RWPE2 (cell line): Measurements from ENCODE around the gene SPATA1.
A peak's percentile ranks its signal among the peaks of the same experiment; 100 is the strongest.

Experiments used
- ATAC-seq: fragments of 200-7000 bp; cut with Tn5 transposase; 3 replicates; pipeline ENCODE4 v1.9.1; 2021; ENCODE audit warnings: low read depth
- DNase-seq: peaks from one replicate; pipeline ENCODE4 v3.0.0-alpha.2; 2020; ENCODE audit warnings: low spot score
- H3K27ac ChIP-seq: fragments of 450-650 bp; 2 replicates; pipeline ENCODE4 v1.5.1; 2017; ENCODE audit warnings: mild to moderate bottlenecking; ENCODE audit not compliant: poor library complexity, severe bottlenecking
- H3K27me3 ChIP-seq: fragments of 250-450 bp; sonication (Bioruptor Pico); 2 replicates; pipeline ENCODE4 v1.5.1; 2021; ENCODE audit warnings: mild to moderate bottlenecking, moderate library complexity; ENCODE audit not compliant: insufficient read depth, poor library complexity, severe bottlenecking
- H3K36me3 ChIP-seq: fragments of 250-450 bp; sonication (Bioruptor Pico); 2 replicates; pipeline ENCODE4 v1.5.1; 2020; ENCODE audit warnings: low read depth, mild to moderate bottlenecking, moderate library complexity
- H3K4me1 ChIP-seq: fragments of 250-450 bp; sonication (Bioruptor Pico); 2 replicates; pipeline ENCODE4 v1.5.1; 2021; ENCODE audit warnings: mild to moderate bottlenecking, moderate library complexity; ENCODE audit not compliant: insufficient read depth, poor library complexity, severe bottlenecking
- H3K4me3 ChIP-seq: fragments of 250-450 bp; sonication (Bioruptor Pico); 2 replicates; pipeline ENCODE4 v1.5.1; 2021; ENCODE audit warnings: mild to moderate bottlenecking, moderate library complexity; ENCODE audit not compliant: severe bottlenecking
- H3K9me3 ChIP-seq: fragments of 250-450 bp; sonication (Bioruptor Pico); 2 replicates; pipeline ENCODE4 v1.5.1; 2021; ENCODE audit warnings: mild to moderate bottlenecking, moderate library complexity; ENCODE audit not compliant: severe bottlenecking
- CTCF ChIP-seq: fragments of 450-650 bp; IDR thresholded peaks from one replicate; pipeline ENCODE4 v1.5.1; 2017; ENCODE audit warnings: mild to moderate bottlenecking, moderate library complexity; ENCODE audit not compliant: poor library complexity, severe bottlenecking

SPATA1 gene, protein sequence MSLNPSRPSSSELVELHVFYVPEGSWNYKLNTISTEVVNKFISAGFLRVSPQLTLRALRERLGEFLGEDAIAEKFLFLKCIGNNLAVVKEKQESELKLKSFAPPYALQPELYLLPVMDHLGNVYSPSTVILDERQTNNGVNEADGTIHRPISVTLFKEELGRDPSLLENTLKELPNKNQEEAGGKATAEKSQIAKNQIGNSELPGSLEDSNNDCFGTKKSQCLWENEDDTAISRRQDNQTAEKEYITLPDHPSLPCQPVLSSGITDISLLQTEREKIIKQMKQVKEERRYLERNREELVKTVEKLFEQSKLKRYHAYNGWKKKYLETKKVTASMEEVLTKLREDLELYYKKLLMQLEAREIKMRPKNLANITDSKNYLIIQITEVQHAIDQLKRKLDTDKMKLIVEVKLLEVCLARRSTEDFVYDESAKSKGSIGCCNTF

DNA sequence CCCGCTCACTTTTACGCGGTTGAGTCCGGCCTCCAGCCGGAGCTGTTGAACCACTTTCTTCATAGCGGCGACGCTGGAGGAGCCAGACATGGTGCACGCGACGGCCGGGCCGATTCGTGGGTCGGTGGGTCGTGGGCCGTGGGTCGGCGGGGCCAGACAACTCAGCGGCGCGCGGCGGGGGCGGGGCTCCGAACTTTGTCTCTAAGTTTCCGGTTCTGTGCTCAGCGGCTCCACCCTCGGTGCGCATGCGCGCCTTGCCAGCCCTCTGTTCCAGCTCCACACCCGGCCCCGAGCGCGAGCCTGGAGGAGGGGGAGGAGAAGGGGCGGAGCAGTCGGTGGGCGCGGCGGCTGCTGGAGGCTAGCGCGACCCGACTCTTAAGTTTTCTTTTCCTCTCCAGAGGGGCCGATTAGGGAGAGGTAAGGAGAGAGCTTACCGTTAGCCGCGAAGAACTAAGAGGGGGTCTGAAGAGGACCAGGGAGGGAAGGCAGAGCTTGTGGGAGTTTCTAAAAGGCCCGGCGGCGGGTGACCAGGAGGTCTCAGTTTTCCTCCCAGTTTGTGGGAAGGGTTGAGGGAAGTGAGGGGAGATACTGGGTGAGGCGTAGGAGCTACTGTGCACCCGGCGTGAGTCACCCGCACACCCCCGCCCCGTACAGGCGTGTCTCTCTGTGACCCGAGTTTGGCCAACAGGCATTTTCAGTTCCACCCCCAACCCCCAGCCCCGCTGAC is at the start of gene SPATA1, which contains the start of gene GNG5:
SPATA1 (plus strand) TSS at position 385 of the 727 bp plus-strand sequence. CDS start 9,974 bp downstream, outside the sequence.
GNG5 (minus strand) TSS at position 580 of the 727 bp plus-strand sequence; CDS start at position 90, 490 bp downstream.
- peaks cover 9% of the 10 kb centered on the region for H3K4me1 ChIP-seq

DNA sequence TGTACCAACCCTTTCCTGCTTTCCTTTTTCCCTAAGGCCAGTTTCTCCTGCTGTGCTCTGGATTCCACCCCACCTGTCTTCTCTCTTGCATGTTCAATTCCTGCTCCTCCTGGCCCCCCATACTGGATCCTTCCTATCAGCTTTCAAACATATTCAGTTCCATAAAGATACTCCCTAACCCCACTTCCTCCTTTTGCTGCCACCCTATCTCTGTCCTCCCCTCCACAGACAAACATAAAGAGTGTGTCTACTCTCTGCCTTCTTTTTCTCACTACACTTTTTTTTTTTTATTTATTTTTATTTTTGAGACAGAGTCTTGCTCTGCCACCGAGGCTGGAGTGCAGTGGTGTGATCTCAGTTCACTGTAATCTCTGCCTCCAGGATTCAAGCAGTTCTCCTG is 44.1 kb upstream of the SPATA1 start:
- no peaks in the 10 kb centered on the region for H3K36me3 ChIP-seq

More for the DNA sequence above, at the start of gene SPATA1, which contains the start of gene GNG5:
- H3K9me3 ChIP-seq: no peaks in the 10 kb centered on the region
- H3K27ac ChIP-seq: peak within 1 kb of the TSS; percentile 78
- peaks cover 12% of the 10 kb centered on the region for H3K36me3 ChIP-seq
- ATAC-seq (peak; percentile 86), DNase-seq (peak; percentile 95)
- no peak for TF ChIP-seq CTCF
- no peaks in the 10 kb centered on the region for H3K27me3 ChIP-seq
- H3K4me3 ChIP-seq: peak within 1 kb of the TSS; percentile 58

DNA sequence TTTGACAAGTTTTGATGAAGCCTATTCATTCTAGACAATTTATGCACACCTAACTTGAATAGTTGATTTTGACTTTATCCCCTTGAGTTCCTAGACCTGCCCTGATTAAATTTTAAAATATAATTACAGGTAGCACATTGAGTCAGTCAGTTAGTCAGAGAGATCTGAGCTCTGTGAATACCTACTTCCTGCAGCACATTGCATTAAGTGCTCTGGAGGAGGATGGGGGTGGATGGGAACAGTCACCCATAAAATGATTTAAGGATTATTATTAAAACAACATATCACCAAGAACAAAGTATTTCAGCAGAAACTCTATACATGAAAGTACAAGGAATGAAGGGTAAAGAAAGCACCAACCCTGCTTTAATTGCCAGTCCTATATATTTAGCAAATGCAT is 38.9 kb upstream of the SPATA1 start:
- H3K4me3 ChIP-seq: no peak overlapping the region
- DNase-seq (no peak), ATAC-seq (no peak)
- no peak for TF ChIP-seq CTCF
- no peaks in the 10 kb centered on the region for H3K27me3 ChIP-seq
- no peaks in the 10 kb centered on the region for H3K36me3 ChIP-seq
- H3K9me3 ChIP-seq: no peaks in the 10 kb centered on the region
- H3K4me1 ChIP-seq: no peaks in the 10 kb centered on the region
- no peak overlapping the region for H3K27ac ChIP-seq

More for the DNA sequence above, 44.1 kb upstream of the SPATA1 start:
- ATAC-seq (no peak), DNase-seq (no peak)
- Histone ChIP-seq H3K4me3 (no peak overlapping the region), H3K27me3 (no peaks in the 10 kb centered on the region), H3K4me1 (no peaks in the 10 kb centered on the region), H3K27ac (no peak overlapping the region), H3K9me3 (no peaks in the 10 kb centered on the region)
- no peak for TF ChIP-seq CTCF

GRCh38 chr1:84476225-84476624 is 30.0 kb upstream of the SPATA1 start:
- Histone ChIP-seq H3K36me3 (peaks cover 6% of the 10 kb centered on the region), H3K4me3 (no peak overlapping the region), H3K27me3 (no peaks in the 10 kb centered on the region), H3K9me3 (no peaks in the 10 kb centered on the region), H3K4me1 (peaks cover 13% of the 10 kb centered on the region), H3K27ac (no peak overlapping the region)
- no peak for TF ChIP-seq CTCF
- ATAC-seq (no peak), DNase-seq (no peak)
